Gastroesophageal sphincter (tissue), 4 donors: ENCODE measurements around the gene FAM111A. TPM values are rescaled to one million over a fixed set of nuclear protein-coding genes. Genes with fewer than 3 reads are reported as not detected.

ENCODE experiments used
- ATAC-seq: fragments of 150-250 bp; one replicate; pipeline ENCODE4 v1.9.1; 2016; ENCODE audit warnings: mild to moderate bottlenecking, moderate library complexity
- H3K27ac ChIP-seq, 4 donors: fragments of 200-600 bp; sonication (generic) in 3 of 4; 1 replicate in 3 of 4; 2 replicates in 1 of 4; pipeline ENCODE4 v1.5.1; 2016 to 2019
- H3K27me3 ChIP-seq: fragments of 200-600 bp; sonication (generic); one replicate; pipeline ENCODE4 v1.5.1; 2019
- H3K36me3 ChIP-seq, 2 donors: fragments of 200-600 bp; sonication (generic); one replicate each; pipeline ENCODE4 v1.5.1; 2019; ENCODE audit warnings: control low read depth in 1 of 2
- H3K4me1 ChIP-seq, 3 donors: fragments of 200-600 bp; sonication (generic); 1 replicate in 2 of 3; 2 replicates in 1 of 3; pipeline ENCODE4 v1.5.1; 2016 to 2019; ENCODE audit warnings: control low read depth in 2 of 3
- H3K4me3 ChIP-seq, 2 donors: fragments of 200-600 bp; sonication (generic); one replicate each; pipeline ENCODE4 v1.5.1; 2019; ENCODE audit warnings: mild to moderate bottlenecking in 1 of 2, moderate library complexity in 1 of 2
- H3K9me3 ChIP-seq, 3 donors: fragments of 200-600 bp; sonication (generic); one replicate each; pipeline ENCODE4 v1.5.1; 2017 to 2019; ENCODE audit warnings: control low read depth in 2 of 3
- CTCF ChIP-seq, 4 experiments: fragments of 200-600 bp in 2 of 4; fragments of 450-650 bp in 2 of 4; sonication (generic) in 1 of 4; IDR thresholded peaks; one replicate each; pipeline ENCODE4 v1.5.1; 2017 to 2019; ENCODE audit warnings: antibody characterized with exemption in 4 of 4, mild to moderate bottlenecking in 2 of 4, moderate library complexity in 2 of 4
- EP300 ChIP-seq: sonication (generic); formaldehyde crosslinking; IDR thresholded peaks from one replicate; pipeline ENCODE4 v1.6.1; 2017; ENCODE audit warnings: antibody characterized with exemption, mild to moderate bottlenecking
- POLR2A ChIP-seq, 2 donors: fragments of 450-650 bp; IDR thresholded peaks; one replicate each; pipeline ENCODE4 v1.6.1; 2017; ENCODE audit warnings: antibody characterized with exemption in 2 of 2, mild to moderate bottlenecking in 2 of 2, moderate library complexity in 1 of 2
- POLR2AphosphoS5 ChIP-seq: sonication (generic); formaldehyde crosslinking; IDR thresholded peaks from one replicate; pipeline ENCODE4 v1.6.1; 2017; ENCODE audit warnings: antibody characterized with exemption
- WGBS, 2 donors: methylation state at CpG; one replicate each; pipeline ENCODE4 v1.1.5; 2018; ENCODE audit warnings: low coverage in 1 of 2; 5-methylcytosine and 5-hydroxymethylcytosine counted together
- total RNA-seq, 4 donors: library from RNA; depleted of rRNA; stranded (reverse); fragments of >200 nt; gene quantifications; one replicate each; pipeline ENCODE4 v1.1.0, GENCODE V29; 2016

FAM111A gene
- total RNA-seq, 4 donors from 2014 or later = 12.8 to 49.2 (median 22.7) TPM

GRCh38 chr11:59137190-59137589, 5.5 kb upstream of the FAM111A start:
- ATAC-seq = no peak
- 100% methylated on average over 1 to 4 of the region's 17 CpGs for WGBS, 2 donors
- Histone ChIP-seq H3K27ac (no peak overlapping the region), H3K36me3 (peaks cover 0 to 45% of the 10 kb centered on the region in 2 donors), H3K9me3 (no peaks in the 10 kb centered on the region), H3K4me1 (peaks cover 0 to 17% (median 0%) of the 10 kb centered on the region in 3 donors), H3K4me3 (no peak overlapping the region), H3K27me3 (no peaks in the 10 kb centered on the region)
- no peak for TF ChIP-seq CTCF (IDR thresholded peaks at IDR 0.05)
- no peak for TF ChIP-seq POLR2AphosphoS5
- TF ChIP-seq EP300 = no peak
- TF ChIP-seq POLR2A (IDR thresholded peaks at IDR 0.05) = no peak

GRCh38 chr11:59138643-59139042, 4.0 kb upstream of the FAM111A start:
- Histone ChIP-seq H3K4me3 (no peak overlapping the region), H3K4me1 (peaks cover 0 to 22% (median 0%) of the 10 kb centered on the region in 3 donors), H3K27me3 (no peaks in the 10 kb centered on the region), H3K9me3 (no peaks in the 10 kb centered on the region), H3K27ac (no peak overlapping the region), H3K36me3 (peaks cover 0 to 31% of the 10 kb centered on the region in 2 donors)
- WGBS, 2 donors = 55 to 73% methylated on average over 2 of the region's 2 CpGs
- TF ChIP-seq EP300 (no peak), CTCF (IDR thresholded peaks at IDR 0.05) (no peak), POLR2A (IDR thresholded peaks at IDR 0.05) (no peak), POLR2AphosphoS5 (no peak)
- no peak for ATAC-seq

- Histone ChIP-seq H3K4me1 (peaks cover 0 to 33% (median 4%) of the 10 kb centered on the region in 3 donors), H3K36me3 (peaks cover 0 to 14% of the 10 kb centered on the region in 2 donors), H3K4me3 (no peak overlapping the region), H3K27me3 (no peaks in the 10 kb centered on the region), H3K9me3 (no peaks in the 10 kb centered on the region), H3K27ac (no peak overlapping the region)
- ATAC-seq = no peak
- TF ChIP-seq CTCF (IDR thresholded peaks at IDR 0.05) (no peak), POLR2AphosphoS5 (no peak), EP300 (no peak), POLR2A (IDR thresholded peaks at IDR 0.05) (no peak)
- WGBS, 2 donors = 90% methylated on average over 4 of the region's 4 CpGs
Observed at GRCh38 chr11:59141191-59141590, 1.5 kb upstream of the FAM111A start.

GRCh38 chr11:59141673-59142460, 789 bp upstream of the FAM111A start:
- Histone ChIP-seq H3K4me3 (peak overlapping the region; percentile 72 to 78), H3K36me3 (peaks cover 0 to 14% of the 10 kb centered on the region in 2 donors), H3K27me3 (no peaks in the 10 kb centered on the region), H3K4me1 (peaks cover 0 to 32% (median 4%) of the 10 kb centered on the region in 3 donors), H3K27ac (peak overlapping the region; percentile 53 to 93 (median 89)), H3K9me3 (no peaks in the 10 kb centered on the region)
- no peak for ATAC-seq
- WGBS, 2 donors = 4 to 5% methylated on average over 3 of the region's 3 CpGs
- no peak for TF ChIP-seq CTCF (IDR thresholded peaks at IDR 0.05)

- H3K27ac ChIP-seq = peak overlapping the region; percentile 51 to 93 (median 89)
- H3K4me1 ChIP-seq = peaks cover 0 to 32% (median 4%) of the 10 kb centered on the region in 3 donors
- H3K4me3 ChIP-seq = peak overlapping the region; percentile 52 to 78
- ATAC-seq = no peak
- H3K9me3 ChIP-seq = no peaks in the 10 kb centered on the region
- H3K36me3 ChIP-seq = peaks cover 0 to 7% of the 10 kb centered on the region in 2 donors
- H3K27me3 ChIP-seq = no peaks in the 10 kb centered on the region
- 78 to 100% methylated on average over 1 of the region's 1 CpG for WGBS, 2 donors
- no peak for TF ChIP-seq POLR2A (IDR thresholded peaks at IDR 0.05)
- TF ChIP-seq POLR2AphosphoS5 = no peak
Observed at GRCh38 chr11:59144096-59144495, 1.4 kb downstream of the FAM111A start.
